Dermis microvascular lymphatic vessel endothelial cell (primary cell): Measurements from ENCODE around the gene CDKN1C. TPM values are rescaled to one million over a fixed set of nuclear protein-coding genes. Genes with fewer than 3 reads are reported as not detected.

Experiments
- DNase-seq, 2 donors: peaks; one replicate each; pipeline versions ENCODE4 v3.0.0 to v3.0.0-alpha.2; 2010; ENCODE audit warnings: low read depth in 2 of 2
- total RNA-seq: library from RNA; depleted of rRNA; stranded (reverse); fragments of >200 nt; gene quantifications from 2 replicates; pipeline ENCODE4 v1.2.1, GENCODE V29; 2014

Gene CDKN1C
- total RNA-seq, 1 donor from 2014 or later: 19.4 TPM

- DNase-seq: no peak
These were observed 15.1 kb downstream of the CDKN1C start for GRCh38 chr11:2870460-2870859.

GRCh38 chr11:2869561-2870427 lies 15.8 kb downstream of the CDKN1C start:
- DNase-seq: no peak

- no peak for DNase-seq
These were observed 16.4 kb downstream of the CDKN1C start for GRCh38 chr11:2869134-2869526.

- DNase-seq: no peak
These were observed 17.0 kb downstream of the CDKN1C start for GRCh38 chr11:2868506-2869133.

GRCh38 chr11:2867722-2868505 lies 17.7 kb downstream of the CDKN1C start:
- DNase-seq: peak in 1 of 2 donors; percentile 18

GRCh38 chr11:2867142-2867541 lies 18.4 kb downstream of the CDKN1C start:
- no peak for DNase-seq

- no peak for DNase-seq
These were observed 19.5 kb downstream of the CDKN1C start for GRCh38 chr11:2865922-2866577.

- no peak for DNase-seq
These were observed 20.7 kb downstream of the CDKN1C start for GRCh38 chr11:2864901-2865300.

GRCh38 chr11:2863276-2863618 lies 22.3 kb downstream of the CDKN1C start:
- no peak for DNase-seq

- no peak for DNase-seq
These were observed 22.9 kb downstream of the CDKN1C start for GRCh38 chr11:2862395-2863275.

GRCh38 chr11:2860636-2861035 lies 24.9 kb downstream of the CDKN1C start:
- no peak for DNase-seq

- DNase-seq: no peak
These were observed 25.9 kb downstream of the CDKN1C start for GRCh38 chr11:2859699-2860037.

- no peak for DNase-seq
These were observed 26.4 kb downstream of the CDKN1C start for GRCh38 chr11:2858995-2859698.

- DNase-seq: no peak
These were observed 27.7 kb downstream of the CDKN1C start for GRCh38 chr11:2857918-2858317.

GRCh38 chr11:2857276-2857675 lies 28.3 kb downstream of the CDKN1C start:
- no peak for DNase-seq

- DNase-seq: no peak
These were observed 30.4 kb downstream of the CDKN1C start for GRCh38 chr11:2855162-2855561.

- DNase-seq: no peak
These were observed 31.5 kb downstream of the CDKN1C start for GRCh38 chr11:2853997-2854560.

- no peak for DNase-seq
These were observed 32.2 kb downstream of the CDKN1C start for GRCh38 chr11:2853401-2853800.

GRCh38 chr11:2849994-2850770 lies 35.4 kb downstream of the CDKN1C start:
- DNase-seq: no peak
